OCI-LY7 (cell line): Measurements from ENCODE around the gene CPSF6. TPM values are rescaled to one million over a fixed set of nuclear protein-coding genes. Genes with fewer than 3 reads are reported as not detected.

Experiments used
- BruUV-seq: library from RNA; stranded (reverse); fragments of 400-500 nt; replicated peaks from 2 replicates; lab custom pipeline; 2021; lab: Mats Ljungman, UMichigan
- CTCF ChIA-PET: fragments of 300-600 bp; sonication (Branson Sonifier 250); formaldehyde crosslinking; loops from one replicate; lab custom pipeline; 2022; ENCODE audit warnings: antibody characterized with exemption; ENCODE audit not compliant: unreplicated experiment; lab: Charles Lee
- POLR2A ChIA-PET: fragments of 300-600 bp; sonication (Branson Sonifier 250); formaldehyde crosslinking; loops from one replicate; lab custom pipeline; 2022; ENCODE audit warnings: antibody characterized with exemption; lab: Charles Lee
- DNase-seq: peaks from one replicate; pipeline ENCODE4 v3.0.0-alpha.2; 2015; ENCODE audit warnings: low spot score
- H2AFZ ChIP-seq: fragments of 200-600 bp; sonication (generic), shearing (Covaris generic); 2 replicates; pipeline ENCODE4 v1.6.1; 2014; ENCODE audit warnings: mild to moderate bottlenecking, antibody characterized with exemption, low read length, moderate library complexity
- H3K27ac ChIP-seq: fragments of 200-600 bp; sonication (generic); 2 replicates; pipeline ENCODE4 v1.5.1; 2014; ENCODE audit warnings: mixed run types, low read depth, mild to moderate bottlenecking, moderate library complexity, low read length, inconsistent platforms; ENCODE audit not compliant: poor library complexity, severe bottlenecking
- H3K36me3 ChIP-seq: fragments of 200-600 bp; sonication (generic); 2 replicates; pipeline ENCODE4 v1.6.1; 2014; ENCODE audit warnings: mild to moderate bottlenecking, antibody characterized with exemption, low read length, moderate library complexity, mixed read lengths; ENCODE audit not compliant: insufficient read depth
- H3K4me1 ChIP-seq: fragments of 200-600 bp; sonication (generic); 2 replicates; pipeline ENCODE4 v1.5.1; 2014; ENCODE audit warnings: mild to moderate bottlenecking, low read length; ENCODE audit not compliant: insufficient read depth, poor library complexity, severe bottlenecking
- H3K4me2 ChIP-seq: fragments of 200-600 bp; sonication (generic); 2 replicates; pipeline ENCODE4 v1.6.1; 2014; ENCODE audit warnings: mild to moderate bottlenecking, low read length
- H3K4me3 ChIP-seq: fragments of 200-600 bp; sonication (generic); 2 replicates; pipeline ENCODE4 v1.5.1; 2014; ENCODE audit warnings: mild to moderate bottlenecking, low read depth, low read length; ENCODE audit not compliant: poor library complexity, severe bottlenecking
- H3K79me2 ChIP-seq: fragments of 200-600 bp; sonication (generic); 2 replicates; pipeline ENCODE4 v1.6.1; 2016; ENCODE audit warnings: low read depth, mild to moderate bottlenecking, low read length, moderate library complexity, mixed read lengths; ENCODE audit not compliant: insufficient read depth
- H3K9me2 ChIP-seq: fragments of 200-600 bp; sonication (generic); 2 replicates; pipeline ENCODE4 v1.6.1; 2016; ENCODE audit warnings: mild to moderate bottlenecking, low read length, mixed read lengths; ENCODE audit not compliant: insufficient read depth
- H3K9me3 ChIP-seq: fragments of 200-600 bp; sonication (generic); 2 replicates; pipeline ENCODE4 v1.6.1; 2014; ENCODE audit warnings: mild to moderate bottlenecking, mixed run types, low read length, mixed read lengths
- H4K20me1 ChIP-seq: fragments of 200-600 bp; sonication (generic); 2 replicates; pipeline ENCODE4 v1.6.1; 2014; ENCODE audit warnings: mild to moderate bottlenecking, antibody characterized with exemption, low read length, moderate library complexity, mixed read lengths; ENCODE audit not compliant: insufficient read depth
- CTCF ChIP-seq: fragments of 200-600 bp; sonication (generic); conservative IDR thresholded peaks from 2 replicates; pipeline ENCODE4 v1.5.1; 2014; ENCODE audit warnings: mild to moderate bottlenecking, antibody characterized with exemption, low read length, moderate library complexity, mixed read lengths
- EZH2phosphoT487 ChIP-seq: fragments of 200-600 bp; sonication (generic); IDR thresholded peaks from 2 replicates; pipeline ENCODE4 v1.6.1; 2018; ENCODE audit warnings: low read depth, borderline replicate concordance, mild to moderate bottlenecking, mixed run types, antibody characterized with exemption, low read length, moderate library complexity, mixed read lengths
- intact Hi-C: fragments of 100-400 bp; cut with micrococcal nuclease; formaldehyde crosslinking; loops from one replicate; pipeline ENCODE4 v1.10.0; 2022; ENCODE audit not compliant: unreplicated experiment
- total RNA-seq, 2 experiments: library from RNA; depleted of rRNA in 1 of 2; stranded (reverse); fragments of >200 nt in 1 of 2; shearing (Covaris generic) in 1 of 2; gene quantifications; 2 replicates each; pipeline ENCODE4 v1.2.3, GENCODE V29; 2014 to 2022

The CPSF6 gene
- total RNA-seq, 2 experiments from 2014 or later, result 90.4 to 163 TPM

DNA sequence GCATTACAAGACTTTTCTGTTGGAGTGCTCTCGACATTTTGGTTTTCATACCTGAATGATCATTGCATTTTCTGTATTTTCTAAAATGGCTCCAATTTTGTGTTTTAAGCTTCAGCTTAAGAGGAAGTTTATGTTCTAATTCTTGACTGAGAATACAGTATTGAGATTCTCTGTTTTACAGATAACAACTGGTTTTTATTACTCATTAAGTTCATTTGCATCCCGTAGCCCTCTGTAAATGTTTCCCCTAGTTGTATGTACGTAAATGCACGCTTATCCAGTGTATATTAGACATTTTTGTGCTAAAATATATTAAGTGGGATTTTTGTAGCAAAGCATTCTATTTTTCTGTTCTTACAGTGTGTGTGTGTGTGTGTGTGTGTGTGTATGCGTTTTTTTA lies 33.1 kb downstream of the CPSF6 start:
- no peaks in the 10 kb centered on the region; the same call in 1 of the 2 replicates for H4K20me1 ChIP-seq
- no peak overlapping the region for H3K27ac ChIP-seq
- intact Hi-C loops, result no loop called here
- H3K9me3 ChIP-seq, result no peaks in the 10 kb centered on the region
- TF ChIP-seq EZH2phosphoT487 (no peak), CTCF (no peak)
- H3K4me1 ChIP-seq, result no peaks in the 10 kb centered on the region
- no peak overlapping the region for H2AFZ ChIP-seq
- H3K4me2 ChIP-seq, result no peak overlapping the region
- peaks cover 53% of the 10 kb centered on the region for H3K36me3 ChIP-seq
- no TSS peak for BruUV-seq
- H3K79me2 ChIP-seq, result peaks cover 5% of the 10 kb centered on the region; the same call in 1 of the 2 replicates
- ChIA-PET POLR2A (no interaction called here), CTCF (no interaction called here)
- no peak overlapping the region for H3K4me3 ChIP-seq
- DNase-seq, result no peak
- no peaks in the 10 kb centered on the region for H3K9me2 ChIP-seq

- intact Hi-C loops, result no loop called here
- H4K20me1 ChIP-seq, result no peaks in the 10 kb centered on the region; the same call in 1 of the 2 replicates
These were observed 35.5 kb downstream of the CPSF6 start for GRCh38 chr12:69274861-69275260.

More at GRCh38 chr12:69274861-69275260, 35.5 kb downstream of the CPSF6 start:
- Histone ChIP-seq H3K27ac (no peak overlapping the region), H3K36me3 (peaks cover 31% of the 10 kb centered on the region), H3K79me2 (no peaks in the 10 kb centered on the region), H3K4me3 (no peak overlapping the region), H3K9me3 (no peaks in the 10 kb centered on the region), H3K4me2 (no peak overlapping the region), H3K9me2 (no peaks in the 10 kb centered on the region), H2AFZ (no peak overlapping the region), H3K4me1 (no peaks in the 10 kb centered on the region)
- TF ChIP-seq CTCF (no peak), EZH2phosphoT487 (no peak)
- POLR2A ChIA-PET, result interaction anchor here (0.6 to 1.5 kb wide), 3 partner anchors 20 to 1009 kb away, joined by 3 to 4 read pairs (median 3); no protein-coding TSS in a partner anchor
- no TSS peak for BruUV-seq
- no peak for DNase-seq
- CTCF ChIA-PET, result no interaction called here
